CD4-positive, alpha-beta T cell treated with Interleukin-17A for 4 hours (primary cell): Measurements from ENCODE around the gene ACBD7.

Source experiments
- DNase-seq: peaks from one replicate; pipeline ENCODE4 v3.0.0-alpha.2; 2020; ENCODE audit warnings: mixed read lengths

The ACBD7 gene

GRCh38 chr10:15088428-15089261, at the start of gene ACBD7:
Gene ACBD7 (minus strand): TSS chr10:15088776. CDS start chr10:15088728, 48 bp downstream.
- DNase-seq: peak; percentile 82

- no peak for DNase-seq
Observed at GRCh38 chr10:15137636-15138035, 49.1 kb upstream of the ACBD7 start.

DNA sequence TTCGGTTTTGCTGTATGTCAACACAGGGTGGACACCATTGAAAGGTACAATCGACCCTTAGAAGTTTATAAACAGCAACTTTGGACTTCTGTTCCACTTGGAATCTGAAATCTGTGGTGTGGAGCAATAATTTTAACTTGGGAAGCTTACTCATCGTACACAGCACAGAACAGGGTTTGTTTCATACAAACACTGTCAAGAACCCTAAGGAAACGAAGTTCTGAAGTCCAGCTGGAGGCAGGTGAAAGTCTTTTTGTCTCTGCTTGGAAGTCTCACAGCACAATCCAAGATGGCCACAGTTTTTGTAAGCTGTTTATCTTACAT, 48.4 kb upstream of the ACBD7 start:
- no peak for DNase-seq

GRCh38 chr10:15136129-15137035, 47.8 kb upstream of the ACBD7 start:
- no peak for DNase-seq

GRCh38 chr10:15131330-15131729, 42.8 kb upstream of the ACBD7 start:
- no peak for DNase-seq

- no peak for DNase-seq
Observed at GRCh38 chr10:15124908-15125307, 36.3 kb upstream of the ACBD7 start.

DNA sequence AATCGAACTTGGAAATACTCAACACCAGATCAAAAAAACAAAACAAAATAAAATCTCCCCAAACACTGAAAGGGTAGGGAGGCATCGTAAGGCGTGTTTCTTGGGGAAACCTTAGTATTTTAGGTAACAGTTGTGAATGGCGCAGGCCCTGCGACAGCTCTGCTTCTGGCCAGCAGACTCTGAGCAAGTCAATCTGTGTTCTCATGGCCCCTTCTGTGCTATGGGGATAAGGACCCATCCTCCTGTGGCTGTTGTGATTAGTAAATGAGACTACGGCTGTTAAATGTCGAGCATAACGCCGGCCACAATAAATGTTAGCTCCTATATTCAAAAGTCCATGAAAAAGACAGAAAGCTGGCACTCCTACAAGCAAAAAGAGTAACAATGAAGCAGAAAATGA, 35.6 kb upstream of the ACBD7 start:
- DNase-seq: no peak

DNA sequence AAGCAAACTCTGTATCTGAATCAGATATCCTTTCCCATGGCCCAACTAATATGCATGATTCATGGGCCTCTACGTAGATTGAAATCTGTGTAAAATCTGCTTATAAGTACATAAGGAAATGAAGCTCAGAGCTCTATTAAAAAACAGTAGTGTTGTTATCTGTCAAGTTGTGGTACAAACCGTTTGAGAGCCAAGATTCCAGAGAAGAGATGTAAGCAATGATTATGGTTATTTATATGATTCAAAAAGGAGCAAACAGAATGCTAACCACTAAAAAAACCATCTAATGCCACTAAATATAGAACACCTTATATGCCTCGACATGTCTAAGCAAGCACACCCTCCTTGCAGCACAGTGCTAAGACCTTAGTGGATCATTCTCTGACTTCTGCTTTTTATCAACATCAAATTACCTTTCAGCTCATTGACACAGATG, 35.2 kb upstream of the ACBD7 start:
- DNase-seq: no peak

GRCh38 chr10:15122477-15123030, 34.0 kb upstream of the ACBD7 start:
- DNase-seq: no peak

GRCh38 chr10:15121707-15122106, 33.1 kb upstream of the ACBD7 start:
- no peak for DNase-seq

DNA sequence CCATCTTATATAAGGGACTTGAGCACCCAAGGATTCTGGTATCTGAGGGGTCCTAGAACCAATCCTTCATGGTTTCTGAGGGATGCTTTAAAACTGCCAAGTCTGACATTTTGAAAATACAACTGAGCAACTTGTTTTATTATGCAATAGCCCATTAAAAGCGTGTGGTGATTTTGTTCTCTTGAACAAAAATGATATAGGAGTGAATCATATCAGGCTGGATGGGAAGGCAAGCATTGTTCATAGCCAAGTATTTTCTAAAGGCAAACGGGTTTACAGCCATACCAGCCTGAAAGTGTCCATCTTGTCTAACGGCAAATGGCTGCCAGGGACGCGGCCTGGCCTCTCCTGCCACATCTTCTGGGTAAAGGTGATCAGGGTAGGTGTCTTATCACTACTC, 31.9 kb upstream of the ACBD7 start:
- no peak for DNase-seq

DNA sequence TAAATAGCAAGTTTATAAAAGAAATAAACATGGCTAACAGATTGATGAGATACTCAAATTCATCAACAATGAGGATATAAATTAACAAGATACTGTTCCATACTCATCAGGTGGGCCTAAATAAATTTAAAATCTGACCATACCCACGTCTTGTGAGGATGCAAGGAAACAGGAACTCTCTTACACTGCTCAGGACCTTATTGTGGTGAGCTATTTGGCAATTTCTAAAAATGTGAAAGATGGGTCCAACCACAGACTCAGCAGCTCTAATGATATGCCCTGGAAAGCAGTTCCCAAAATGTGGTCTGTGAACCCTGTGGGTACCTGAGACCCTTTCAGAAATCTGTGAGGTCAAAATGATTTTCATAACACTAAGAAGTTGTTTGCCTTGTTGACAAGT, 30.0 kb upstream of the ACBD7 start:
- no peak for DNase-seq

DNA sequence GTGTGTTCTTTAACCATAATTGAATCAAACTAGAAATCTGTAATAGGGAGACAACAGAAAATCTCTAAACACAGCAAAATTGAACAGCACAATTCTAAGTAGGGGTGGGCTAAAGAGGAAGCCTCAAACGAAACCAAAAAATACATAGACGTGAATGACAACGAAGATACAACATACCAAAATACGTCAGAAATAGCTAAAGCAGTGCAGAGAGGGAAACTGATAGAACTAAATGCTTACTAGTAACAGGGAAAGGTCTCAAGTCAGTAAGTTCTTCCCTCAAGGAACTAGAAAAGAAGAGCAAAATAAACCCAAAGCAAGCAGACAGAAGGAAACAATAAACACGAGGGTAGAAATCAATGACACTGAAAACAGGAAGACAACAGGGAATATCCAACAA, 27.6 kb upstream of the ACBD7 start:
- no peak for DNase-seq

- no peak for DNase-seq
Observed at GRCh38 chr10:15113766-15114165, 25.2 kb upstream of the ACBD7 start.

- no peak for DNase-seq
Observed at GRCh38 chr10:15112657-15113056, 24.1 kb upstream of the ACBD7 start.

- DNase-seq: peak; percentile 77
Observed at GRCh38 chr10:15106352-15107013, 17.9 kb upstream of the ACBD7 start.

GRCh38 chr10:15103513-15103912, 14.9 kb upstream of the ACBD7 start:
- no peak for DNase-seq

GRCh38 chr10:15099886-15100285, 11.3 kb upstream of the ACBD7 start:
- no peak for DNase-seq

- DNase-seq: peak; percentile 94
Observed at GRCh38 chr10:15097011-15097812, 8.6 kb upstream of the ACBD7 start, which contains the start of gene RPP38. Gene RPP38 (plus strand): TSS chr10:15097355. CDS start chr10:15103315, 5,960 bp downstream.

DNA sequence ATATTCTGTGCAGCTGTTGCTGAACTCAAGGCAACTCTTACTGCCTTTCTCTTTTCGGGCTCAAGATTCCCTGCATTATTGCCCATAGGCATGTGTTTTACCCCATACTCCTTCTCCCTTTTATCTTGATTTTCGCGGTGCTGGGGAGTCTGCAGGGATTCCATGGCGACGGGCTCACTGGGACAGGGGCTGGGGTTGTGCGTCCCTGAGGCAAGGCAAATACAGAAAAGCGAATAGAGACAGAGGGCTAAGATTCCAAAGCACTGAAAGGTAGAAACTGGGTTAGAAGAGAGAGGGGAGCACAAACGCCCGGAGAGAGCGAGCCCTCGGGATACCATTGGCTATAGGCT, 8.1 kb upstream of the ACBD7 start:
- no peak for DNase-seq

DNA sequence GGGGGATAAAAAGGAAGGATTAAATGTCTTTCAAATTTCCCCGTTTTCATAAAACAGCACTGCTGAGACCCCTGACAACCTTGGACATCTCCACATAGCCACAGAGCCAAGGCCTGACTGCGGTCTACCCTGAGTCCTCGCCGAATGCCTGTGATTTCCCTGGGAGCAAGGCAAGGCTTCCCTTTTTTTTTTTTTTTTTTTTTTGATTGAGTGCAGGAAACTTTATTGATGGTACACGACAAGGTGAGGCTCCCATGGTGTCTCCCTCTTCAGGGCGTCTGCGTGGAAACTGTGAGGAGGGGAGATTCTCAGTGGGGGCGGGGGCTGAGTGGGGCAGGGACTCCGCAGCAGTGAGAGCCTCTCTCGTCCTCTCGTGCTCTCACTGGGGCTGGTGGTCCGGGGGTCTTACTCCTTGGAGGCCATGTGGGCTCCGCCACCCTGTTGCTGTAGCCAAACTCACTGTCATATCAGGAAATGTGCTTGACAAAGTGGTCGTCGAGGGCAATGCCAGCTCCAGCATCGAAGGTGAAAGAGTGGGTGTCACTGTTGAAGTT, 4.4 kb upstream of the ACBD7 start:
- no peak for DNase-seq

GRCh38 chr10:15091418-15091817, 2.8 kb upstream of the ACBD7 start:
- DNase-seq: no peak
